Cardiac muscle cell (in vitro differentiated cells and primary cell): ENCODE results near the gene CLDN19. TPM values are rescaled to one million over a fixed set of nuclear protein-coding genes. Genes with fewer than 3 reads are reported as not detected.

Source experiments
- DNase-seq, 2 donors: peaks; one replicate each; pipeline versions ENCODE4 v3.0.0 to v3.0.0-alpha.2; 2010 to 2017; ENCODE audit warnings: low read depth in 1 of 2, low spot score in 1 of 2
- H3K27ac ChIP-seq: fragments of 200-600 bp; sonication (generic); 2 replicates; pipeline ENCODE4 v1.5.1; 2016
- H3K27me3 ChIP-seq: fragments of 200-600 bp; sonication (generic); 2 replicates; pipeline ENCODE4 v1.6.0; 2016; ENCODE audit warnings: control low read depth
- H3K36me3 ChIP-seq: fragments of 200-600 bp; sonication (generic); 2 replicates; pipeline ENCODE4 v1.5.1; 2016; ENCODE audit warnings: control low read depth
- H3K4me1 ChIP-seq: fragments of 200-600 bp; sonication (generic); 2 replicates; pipeline ENCODE4 v1.8.1; 2017; ENCODE audit warnings: low read depth, mild to moderate bottlenecking, mixed run types
- H3K4me3 ChIP-seq: fragments of 200-600 bp; sonication (generic); 2 replicates; pipeline ENCODE4 v1.5.1; 2016; ENCODE audit warnings: mild to moderate bottlenecking
- H3K9me3 ChIP-seq: fragments of 200-600 bp; sonication (generic); 2 replicates; pipeline ENCODE4 v1.5.1; 2017; ENCODE audit warnings: low read depth, mild to moderate bottlenecking, control low read depth
- CTCF ChIP-seq: IDR thresholded peaks from 2 replicates; pipeline ENCODE4 v1.5.1; 2012; ENCODE audit warnings: low read depth, mild to moderate bottlenecking, low read length
- polyA plus RNA-seq: library from polyadenylated mRNA; unstranded; fragments of >200 nt; fragmentation: Nextera tagmentation; extraction: Ambion mirVana; gene quantifications from 2 replicates; pipeline ENCODE4 v1.2.1, GENCODE V29; 2016
- total RNA-seq: library from RNA; depleted of rRNA; stranded (reverse); fragments of >200 nt; gene quantifications from 2 replicates; pipeline ENCODE4 v1.2.3, GENCODE V29; 2016

CLDN19 gene
- total and polyA plus RNA-seq, 2 experiments from 2014 or later, result 4.3 to 12.9 TPM

GRCh38 chr1:42741706-42742105 is 1.7 kb upstream of the CLDN19 start:
- Histone ChIP-seq H3K9me3 (no peaks in the 10 kb centered on the region), H3K27ac (no peak overlapping the region), H3K36me3 (peaks cover 9% of the 10 kb centered on the region), H3K4me1 (peaks cover 14% of the 10 kb centered on the region), H3K4me3 (no peak overlapping the region), H3K27me3 (no peaks in the 10 kb centered on the region)
- TF ChIP-seq CTCF, result no peak
- no peak for DNase-seq

- H3K4me1 ChIP-seq, result peaks cover 14% of the 10 kb centered on the region
- no peaks in the 10 kb centered on the region for H3K9me3 ChIP-seq
- no peak overlapping the region for H3K27ac ChIP-seq
- no peak for TF ChIP-seq CTCF
- H3K36me3 ChIP-seq, result peaks cover 4% of the 10 kb centered on the region
- H3K27me3 ChIP-seq, result no peaks in the 10 kb centered on the region
- H3K4me3 ChIP-seq, result no peak overlapping the region
- DNase-seq, result no peak
Measured at GRCh38 chr1:42740851-42741580, 980 bp upstream of the CLDN19 start.

- no peaks in the 10 kb centered on the region for H3K27me3 ChIP-seq
- no peak for DNase-seq
- TF ChIP-seq CTCF, result no peak
Measured at GRCh38 chr1:42738678-42739226, 1.3 kb downstream of the CLDN19 start.

GRCh38 chr1:42737986-42738677 is 1.9 kb downstream of the CLDN19 start:
- Histone ChIP-seq H3K4me1 (peaks cover 14% of the 10 kb centered on the region), H3K27ac (no peak overlapping the region), H3K27me3 (no peaks in the 10 kb centered on the region), H3K9me3 (no peaks in the 10 kb centered on the region), H3K4me3 (no peak overlapping the region), H3K36me3 (no peaks in the 10 kb centered on the region)
- DNase-seq, result no peak
- TF ChIP-seq CTCF, result no peak

More at GRCh38 chr1:42738678-42739226, 1.3 kb downstream of the CLDN19 start:
- Histone ChIP-seq H3K9me3 (no peaks in the 10 kb centered on the region), H3K4me1 (peaks cover 14% of the 10 kb centered on the region), H3K4me3 (no peak overlapping the region), H3K27ac (no peak overlapping the region), H3K36me3 (no peaks in the 10 kb centered on the region)

- TF ChIP-seq CTCF, result no peak
- no peaks in the 10 kb centered on the region for H3K27me3 ChIP-seq
- H3K9me3 ChIP-seq, result no peaks in the 10 kb centered on the region
- H3K27ac ChIP-seq, result no peak overlapping the region
- no peaks in the 10 kb centered on the region for H3K36me3 ChIP-seq
- H3K4me1 ChIP-seq, result peaks cover 14% of the 10 kb centered on the region
- DNase-seq, result no peak
- H3K4me3 ChIP-seq, result no peak overlapping the region
Measured at GRCh38 chr1:42737257-42737656, 2.8 kb downstream of the CLDN19 start.
